LNCAP (cell line): Measurements from ENCODE around the gene THOP1.

ENCODE experiments used
- CTCF ChIP-seq: fragments of 450-650 bp; IDR thresholded peaks from 2 replicates; pipeline ENCODE4 v1.5.1; 2017; ENCODE audit warnings: mild to moderate bottlenecking

The THOP1 gene

GRCh38 chr19:2797280-2797679 is 12.0 kb downstream of the THOP1 start:
- TF ChIP-seq CTCF, result no peak

GRCh38 chr19:2798158-2798685 is 12.9 kb downstream of the THOP1 start:
- no peak for TF ChIP-seq CTCF

GRCh38 chr19:2798733-2799132 is 13.4 kb downstream of the THOP1 start:
- no peak for TF ChIP-seq CTCF

GRCh38 chr19:2799273-2800020 is 14.1 kb downstream of the THOP1 start:
- no peak for TF ChIP-seq CTCF

GRCh38 chr19:2800506-2800905 is 15.2 kb downstream of the THOP1 start:
- no peak for TF ChIP-seq CTCF

GRCh38 chr19:2802826-2803225 is 17.5 kb downstream of the THOP1 start:
- no peak for TF ChIP-seq CTCF

GRCh38 chr19:2803486-2804155 is 18.3 kb downstream of the THOP1 start:
- no peak for TF ChIP-seq CTCF
